ENCODE results near the gene PRDM16. TPM values are rescaled to one million over a fixed set of nuclear protein-coding genes. Genes with fewer than 3 reads are reported as not detected.

PRDM16 gene
- total and polyA plus RNA-seq, 2 of the 13 experiments (the other 11 are each of a cell fraction or from before 2014, with no cell fraction given), result 0.15 to 0.81 TPM

DNA sequence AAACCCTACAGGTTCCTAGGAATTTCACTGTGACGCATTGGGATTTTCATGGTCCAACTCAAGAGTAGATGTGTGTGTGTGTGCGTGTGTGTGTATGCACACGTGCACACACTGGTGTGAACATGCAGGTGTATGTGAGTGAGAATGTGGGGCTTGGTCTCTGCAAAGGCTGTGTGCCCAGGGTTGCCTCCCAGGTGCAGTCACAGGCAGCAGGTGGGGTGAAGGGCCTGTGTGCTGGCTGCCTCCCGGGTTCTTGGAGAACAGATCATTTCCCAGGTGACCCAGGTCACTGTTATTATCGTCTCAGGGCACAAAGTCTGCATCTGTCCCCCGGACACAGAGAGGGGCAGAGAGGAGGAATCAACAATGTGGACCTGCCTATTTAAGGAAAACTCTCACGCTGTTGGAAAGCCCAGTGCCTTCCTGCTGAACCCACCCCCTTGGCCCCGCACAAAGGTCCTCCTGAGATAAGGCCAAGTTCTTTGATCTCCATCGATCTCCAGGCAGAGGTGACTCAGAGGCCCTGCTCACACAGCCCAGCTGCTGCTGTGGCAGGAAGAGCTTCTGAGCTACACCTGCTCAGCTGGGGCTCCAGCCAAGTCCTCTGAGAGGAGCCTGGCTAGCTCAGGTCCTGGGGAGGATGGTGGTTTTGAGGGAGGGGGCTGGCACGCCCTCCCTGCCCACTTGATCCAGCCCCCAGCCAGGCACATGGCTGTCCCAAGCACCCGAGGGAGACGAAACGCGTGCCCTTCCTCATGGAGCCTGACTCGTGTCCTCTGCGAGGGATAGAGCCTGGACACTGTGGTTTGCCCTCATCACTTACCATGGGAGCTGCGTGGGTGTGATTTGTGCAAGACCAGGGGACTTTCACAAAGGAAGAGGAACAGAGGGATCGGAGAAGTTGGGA lies 251.5 kb downstream of the PRDM16 start (continued):
- TF ChIP-seq ZNF687 (CRISPR knock-in tag; IDR thresholded peaks at IDR 0.05) (peak; percentile 99), TAF15 (IDR thresholded peaks at IDR 0.05; ENCODE audit: low read depth, low read length, poor library complexity, severe bottlenecking) (no peak), ZNF569 (CRISPR knock-in tag; IDR thresholded peaks at IDR 0.05; ENCODE audit: borderline replicate concordance) (no peak), AHR (CRISPR knock-in tag; IDR thresholded peaks at IDR 0.05) (no peak), NCOA1 (CRISPR knock-in tag; IDR thresholded peaks at IDR 0.05) (peak; percentile 89; the same call in 1 of the 2 replicates), HINFP (CRISPR knock-in tag; IDR thresholded peaks at IDR 0.05; ENCODE audit: low read depth) (no peak; the same call in 1 of the 2 replicates), ISL2 (CRISPR knock-in tag; IDR thresholded peaks at IDR 0.05) (peak; percentile 92), ZNF20 (CRISPR knock-in tag; IDR thresholded peaks at IDR 0.05) (no peak), SIX4 (CRISPR knock-in tag; IDR thresholded peaks at IDR 0.05) (no peak), HNF1B (CRISPR knock-in tag; IDR thresholded peaks at IDR 0.05) (peak; percentile 94), ZNF484 (CRISPR knock-in tag; IDR thresholded peaks at IDR 0.05; ENCODE audit: borderline replicate concordance, low read depth) (no peak), ZNF780A (CRISPR knock-in tag; IDR thresholded peaks at IDR 0.05) (no peak)
